GM10847 (cell line): ENCODE measurements around the gene MACF1.

ENCODE experiments used
- POLR2A ChIP-seq: IDR thresholded peaks from 2 replicates; pipeline ENCODE4 v1.6.1; 2011; ENCODE audit not compliant: insufficient read length; ENCODE audit errors: extremely low read depth

MACF1 gene

DNA sequence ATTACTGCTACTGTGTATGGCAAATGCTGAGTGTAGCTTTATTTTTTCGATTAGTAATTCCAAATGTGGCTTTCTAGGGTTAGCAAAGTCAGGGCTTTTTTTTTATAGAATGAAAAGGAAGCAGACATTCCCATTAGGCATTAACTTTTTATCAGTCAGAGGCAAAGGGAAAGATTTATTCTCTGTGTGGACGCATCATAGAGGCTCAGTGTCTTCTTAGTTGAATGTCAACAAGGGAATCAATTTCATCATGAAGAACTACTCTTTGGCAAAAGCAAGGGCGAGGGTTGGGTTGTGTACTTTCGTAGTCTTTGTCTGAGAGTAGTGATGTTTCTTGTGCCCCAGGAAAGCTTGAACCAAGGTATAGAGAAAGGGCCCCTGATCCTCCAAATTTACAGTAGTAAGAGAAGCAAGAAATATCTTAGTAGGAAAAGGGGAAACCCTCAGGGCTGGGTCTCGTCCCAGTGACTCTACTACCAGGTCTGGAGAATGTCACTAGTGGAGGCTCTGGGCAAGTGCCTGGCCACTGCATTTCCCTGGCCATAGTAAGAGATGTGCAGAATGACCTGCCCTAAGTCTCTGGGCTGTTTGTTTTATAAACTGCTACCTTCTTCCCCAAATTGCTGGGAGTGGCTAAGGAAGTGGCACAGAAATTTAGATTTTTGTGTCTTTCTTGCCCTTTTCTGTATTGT lies 30.0 kb upstream of the MACF1 start:
- TF ChIP-seq POLR2A: no peak

DNA sequence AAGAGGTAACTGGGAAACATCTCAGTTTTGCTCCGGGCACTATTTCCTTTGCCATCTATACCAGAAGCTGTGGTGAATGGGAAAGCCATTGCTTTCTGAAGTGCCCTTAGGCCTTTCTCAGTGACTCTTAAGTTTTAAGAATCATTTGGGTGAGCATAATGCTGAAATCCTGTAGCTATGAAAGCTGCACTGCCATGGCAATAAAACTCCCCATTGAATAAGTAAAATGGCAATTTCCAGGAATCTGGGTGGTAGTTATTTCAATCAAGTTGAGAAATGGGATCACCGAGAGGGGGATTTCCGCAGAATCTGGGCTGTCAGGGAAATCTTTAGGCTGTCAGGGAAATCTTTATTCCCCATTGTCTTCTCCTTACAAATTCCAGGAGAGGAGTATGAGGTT lies 26.8 kb upstream of the MACF1 start:
- TF ChIP-seq POLR2A: no peak

- TF ChIP-seq POLR2A: no peak
These were observed 25.7 kb upstream of the MACF1 start for GRCh38 chr1:39178541-39179431.

- no peak for TF ChIP-seq POLR2A
These were observed 23.2 kb upstream of the MACF1 start for GRCh38 chr1:39181311-39181710.

GRCh38 chr1:39182804-39183203 lies 21.7 kb upstream of the MACF1 start:
- TF ChIP-seq POLR2A: no peak

GRCh38 chr1:39183503-39184353 lies 20.8 kb upstream of the MACF1 start:
- TF ChIP-seq POLR2A: no peak

- TF ChIP-seq POLR2A: no peak
These were observed 20.1 kb upstream of the MACF1 start for GRCh38 chr1:39184354-39184818.

- TF ChIP-seq POLR2A: no peak
These were observed 17.0 kb upstream of the MACF1 start for GRCh38 chr1:39187275-39188046.

- no peak for TF ChIP-seq POLR2A
These were observed 14.9 kb upstream of the MACF1 start for GRCh38 chr1:39189592-39190041.

DNA sequence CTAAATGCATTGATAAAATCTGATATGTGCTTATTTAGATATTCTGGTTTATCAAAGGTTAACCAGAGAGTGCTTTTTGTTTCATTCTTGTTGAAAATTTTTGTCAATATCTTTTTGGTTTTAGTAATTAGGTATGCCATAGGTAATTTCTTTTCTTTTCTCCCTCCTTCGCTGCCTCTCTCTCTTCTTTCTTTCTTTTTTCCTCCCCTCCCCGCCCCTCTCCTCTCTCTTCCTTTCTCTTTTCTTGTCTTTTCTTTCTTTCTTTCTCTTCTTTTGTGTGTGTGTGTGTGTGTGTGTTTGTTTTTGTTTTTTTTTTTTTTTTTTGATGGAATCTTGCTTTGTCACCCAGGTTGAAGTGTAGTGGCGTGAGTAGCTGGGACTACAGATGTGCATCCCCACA lies 14.4 kb upstream of the MACF1 start:
- no peak for TF ChIP-seq POLR2A

DNA sequence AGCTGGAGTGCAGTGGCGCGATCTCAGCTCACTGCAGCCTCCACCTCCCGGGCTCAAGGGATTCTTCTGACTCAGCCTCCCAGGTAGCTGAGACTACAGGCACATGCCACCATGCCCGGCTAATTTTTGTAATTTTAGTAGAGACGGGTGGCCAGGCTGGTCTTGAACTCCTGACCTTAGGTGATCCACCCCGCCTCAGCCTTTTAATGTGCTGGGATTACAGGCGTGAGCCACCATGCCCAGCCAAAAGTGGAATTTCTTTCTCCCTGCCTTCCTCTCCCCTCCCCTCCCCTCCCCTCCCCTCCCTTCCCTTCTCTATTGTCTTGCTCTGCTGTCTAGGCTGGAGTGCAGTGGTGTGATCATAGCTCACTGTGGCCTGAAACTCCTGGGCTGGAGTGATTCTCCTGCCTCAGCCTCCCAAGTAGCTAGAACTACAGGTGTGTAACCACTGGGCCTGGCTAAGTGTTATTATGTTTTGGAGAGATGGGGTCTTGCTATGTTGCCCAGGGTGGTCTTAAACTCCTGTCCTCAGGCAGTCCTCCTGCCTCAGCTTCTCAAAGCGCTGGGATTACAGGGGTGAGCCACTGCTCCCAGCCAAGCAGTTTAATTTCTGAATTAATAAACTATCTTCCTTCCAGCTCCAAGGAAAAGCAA lies 10.0 kb upstream of the MACF1 start:
- TF ChIP-seq POLR2A: no peak

DNA sequence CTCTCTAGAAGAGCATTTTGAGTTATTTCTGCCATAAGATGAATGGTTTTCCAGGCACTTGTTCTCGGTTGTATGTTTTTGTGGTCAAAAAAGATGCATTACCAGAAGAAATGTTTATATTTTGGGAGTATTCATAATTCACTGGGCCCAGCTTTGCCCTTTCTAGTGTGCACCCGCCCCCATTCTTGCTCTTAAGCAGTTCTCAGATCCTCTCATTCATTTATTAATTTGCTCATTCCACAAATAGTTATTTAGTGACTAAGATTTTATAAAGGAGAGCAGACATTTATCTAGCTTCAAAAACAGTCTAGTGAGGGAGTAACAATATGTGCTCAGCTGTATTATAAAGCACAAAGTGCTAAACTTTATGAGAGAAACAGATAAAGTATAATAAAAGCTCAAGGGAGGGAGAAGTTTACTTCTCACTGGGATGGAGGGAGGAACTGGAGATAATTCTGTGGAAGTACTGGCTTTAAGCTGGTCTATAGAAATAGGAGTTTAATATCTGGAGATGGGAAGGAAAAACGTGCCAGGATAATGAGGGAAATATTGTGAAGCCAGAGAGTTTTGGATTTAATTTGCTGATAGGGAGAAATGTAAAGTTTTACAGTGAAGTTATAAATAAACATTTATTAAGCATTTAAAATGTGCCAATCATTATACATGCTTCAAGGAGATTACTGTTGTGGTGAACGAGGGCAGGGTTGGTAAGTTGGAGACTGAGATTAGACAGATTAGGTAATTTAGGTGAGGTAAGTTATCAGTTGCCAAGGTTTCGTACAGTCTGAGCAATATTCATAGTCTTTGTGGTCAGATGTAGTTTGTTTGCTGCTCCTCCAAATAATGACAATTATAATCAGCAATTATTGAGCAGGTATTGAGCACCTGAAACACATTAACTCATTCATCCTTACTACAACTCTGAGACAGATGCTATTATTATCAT lies 9.1 kb upstream of the MACF1 start:
- TF ChIP-seq POLR2A: no peak
